ENCODE measurements around the gene OCSTAMP. TPM values are rescaled to one million over a fixed set of nuclear protein-coding genes. Genes with fewer than 3 reads are reported as not detected.

The OCSTAMP gene
- total and polyA plus RNA-seq, 2 donors (not counting 3 experiments of a cell fraction or from before 2014, with no cell fraction given) = not detected

DNA sequence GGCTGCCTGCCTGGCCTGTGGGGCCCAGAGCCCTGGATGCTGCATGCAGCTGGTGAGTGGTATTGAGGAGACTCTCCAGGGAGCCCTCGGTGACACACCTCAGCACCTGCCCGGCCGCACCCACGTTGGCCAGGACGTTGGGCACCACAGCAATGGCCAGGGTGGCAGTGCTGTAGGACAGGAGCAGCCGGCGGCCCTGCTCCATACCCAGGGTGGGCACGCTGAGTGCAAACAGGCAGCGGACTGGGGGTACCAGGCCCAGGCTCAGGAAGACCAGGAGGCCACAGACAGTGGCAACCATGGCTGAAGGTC is 4.7 kb downstream of the OCSTAMP start:
- Histone ChIP-seq H3K9me3 (replicated peaks; ENCODE audit: control insufficient read depth, insufficient read depth, low read length) (no peaks in the 10 kb centered on the region), H3K79me2 (ENCODE audit: control insufficient read depth, insufficient read depth, low read length) (no peaks in the 10 kb centered on the region), H3K27me3 (ENCODE audit: control insufficient read depth in 2 of 2, insufficient read depth in 2 of 2, low read length in 2 of 2) (no peaks in the 10 kb centered on the region), H4K20me1 (replicated peaks; ENCODE audit: control insufficient read depth, extremely low read depth, insufficient read depth, low read length) (no peaks in the 10 kb centered on the region), H3K4me3 (replicated peaks in 1 of 3; ENCODE audit: insufficient read depth in 1 of 3, low read depth in 1 of 3, low read length in 3 of 3) (no peak overlapping the region), H3K36me3 (ENCODE audit: control insufficient read depth in 2 of 2, extremely low read depth in 1 of 2, insufficient read depth in 2 of 2, low read length in 2 of 2) (no peaks in the 10 kb centered on the region), H2AFZ (ENCODE audit: low read depth, low read length) (no peak overlapping the region), H3K4me2 (ENCODE audit: insufficient read depth, low read length) (no peak overlapping the region), H3K9me1 (replicated peaks; ENCODE audit: control insufficient read depth, extremely low read depth, insufficient read depth, low read length) (no peaks in the 10 kb centered on the region), H3K4me1 (ENCODE audit: control insufficient read depth, extremely low read depth, insufficient read depth, low read length) (no peaks in the 10 kb centered on the region), H3K9ac (replicated peaks; ENCODE audit: extremely low read depth, insufficient read depth, low read length) (no peak overlapping the region), H3K27ac (ENCODE audit: insufficient read depth, low read depth, low read length) (no peak overlapping the region)
- FAIRE-seq (no peak), DNase-seq (ENCODE audit: low read depth, low spot score) (no peak)
- POLR2A ChIA-PET = no interaction called here
- no peak for TF ChIP-seq GATA2 (IDR thresholded peaks at IDR 0.05; ENCODE audit: insufficient read depth, insufficient read length, low read depth, low read length)
- no peak for TF ChIP-seq MAX (IDR thresholded peaks at IDR 0.05; ENCODE audit: insufficient read depth, insufficient read length)
- no peak for TF ChIP-seq JUN (IDR thresholded peaks at IDR 0.05; ENCODE audit: borderline replicate concordance, insufficient read depth, insufficient read length, low read depth)
- TF ChIP-seq, protein P1, sequence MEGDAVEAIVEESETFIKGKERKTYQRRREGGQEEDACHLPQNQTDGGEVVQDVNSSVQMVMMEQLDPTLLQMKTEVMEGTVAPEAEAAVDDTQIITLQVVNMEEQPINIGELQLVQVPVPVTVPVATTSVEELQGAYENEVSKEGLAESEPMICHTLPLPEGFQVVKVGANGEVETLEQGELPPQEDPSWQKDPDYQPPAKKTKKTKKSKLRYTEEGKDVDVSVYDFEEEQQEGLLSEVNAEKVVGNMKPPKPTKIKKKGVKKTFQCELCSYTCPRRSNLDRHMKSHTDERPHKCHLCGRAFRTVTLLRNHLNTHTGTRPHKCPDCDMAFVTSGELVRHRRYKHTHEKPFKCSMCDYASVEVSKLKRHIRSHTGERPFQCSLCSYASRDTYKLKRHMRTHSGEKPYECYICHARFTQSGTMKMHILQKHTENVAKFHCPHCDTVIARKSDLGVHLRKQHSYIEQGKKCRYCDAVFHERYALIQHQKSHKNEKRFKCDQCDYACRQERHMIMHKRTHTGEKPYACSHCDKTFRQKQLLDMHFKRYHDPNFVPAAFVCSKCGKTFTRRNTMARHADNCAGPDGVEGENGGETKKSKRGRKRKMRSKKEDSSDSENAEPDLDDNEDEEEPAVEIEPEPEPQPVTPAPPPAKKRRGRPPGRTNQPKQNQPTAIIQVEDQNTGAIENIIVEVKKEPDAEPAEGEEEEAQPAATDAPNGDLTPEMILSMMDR (IDR thresholded peaks at IDR 0.05; ENCODE audit: extremely low read depth in 1 of 2, insufficient read depth in 1 of 2, low read depth in 1 of 2, low read length in 2 of 2) = no peak
- no peak for TF ChIP-seq FOS (IDR thresholded peaks at IDR 0.05; ENCODE audit: borderline replicate concordance, insufficient read depth, low read length)
- TF ChIP-seq POLR2A (IDR thresholded peaks at IDR 0.05; ENCODE audit: low read depth, low read length) = no peak
- no peak for TF ChIP-seq EZH2 (IDR thresholded peaks at IDR 0.05; ENCODE audit: borderline replicate concordance, low read depth, low read length, severe bottlenecking)
- TF ChIP-seq POLR2AphosphoS5 (IDR thresholded peaks at IDR 0.05; ENCODE audit: insufficient read depth, low read depth, low read length) = no peak
- TF ChIP-seq MYC (IDR thresholded peaks at IDR 0.05; ENCODE audit: low read depth, low read length) = no peak
- CTCF ChIA-PET = no interaction called here
- dilution Hi-C loops (cut with MboI; ENCODE audit: extremely low pct_ligation_motif_present, low sequenced_read_pairs) = no loop called here
- no TSS peak for BruUV-seq (replicated peaks)
- intact Hi-C loops (cut with micrococcal nuclease) = no loop called here

All from endothelial cell of umbilical vein (primary cell).